Sigmoid colon (tissue), 4 donors: ENCODE data around the gene SPR.

Experiments
- POLR2A ChIP-seq, 2 donors: fragments of 450-650 bp; IDR thresholded peaks; one replicate each; pipeline ENCODE4 v1.6.1; 2016; ENCODE audit warnings: antibody characterized with exemption in 2 of 2, mild to moderate bottlenecking in 2 of 2, moderate library complexity in 2 of 2
- POLR2AphosphoS5 ChIP-seq, 4 donors: sonication (generic); formaldehyde crosslinking; IDR thresholded peaks; one replicate each; pipeline ENCODE4 v1.6.1; 2017; ENCODE audit warnings: antibody characterized with exemption in 4 of 4
- TF ChIP-seq, protein P1 (sequence below), 4 experiments: fragments of 450-650 bp in 3 of 4; fragments of 200-600 bp in 1 of 4; IDR thresholded peaks; one replicate each; pipeline ENCODE4 v1.5.1; 2016 to 2019; ENCODE audit warnings: antibody characterized with exemption in 4 of 4, mild to moderate bottlenecking in 3 of 4, moderate library complexity in 2 of 4

DNA sequence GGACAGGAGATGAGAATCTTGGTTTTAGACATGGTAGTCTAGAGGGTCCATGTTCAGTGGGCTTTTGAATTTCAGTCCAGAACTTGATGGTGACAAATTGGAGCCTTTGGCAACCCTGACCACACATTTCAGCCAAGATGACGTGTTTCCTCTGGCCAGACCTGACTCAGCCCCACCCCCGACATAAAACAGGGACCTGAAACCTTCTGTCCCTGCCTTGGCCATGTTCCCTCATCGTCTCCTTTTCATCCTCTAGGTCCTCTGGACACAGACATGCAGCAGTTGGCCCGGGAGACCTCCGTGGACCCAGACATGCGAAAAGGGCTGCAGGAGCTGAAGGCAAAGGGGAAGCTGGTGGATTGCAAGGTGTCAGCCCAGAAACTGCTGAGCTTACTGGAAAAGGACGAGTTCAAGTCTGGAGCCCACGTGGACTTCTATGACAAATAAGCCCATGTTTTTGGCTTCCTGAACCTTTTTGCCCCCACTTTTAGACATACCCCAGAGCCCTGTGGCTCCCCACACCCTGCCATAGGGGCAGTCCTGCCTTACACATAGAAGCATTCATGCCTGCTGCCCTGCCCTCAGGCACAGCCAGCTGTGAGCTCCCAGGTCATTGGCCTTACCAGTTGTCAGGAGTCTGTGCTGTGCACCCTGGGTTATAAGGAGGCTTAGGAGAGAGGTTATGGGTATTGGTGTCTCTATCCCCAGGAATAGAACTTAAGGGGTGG is 4.0 kb downstream of the SPR start:
- TF ChIP-seq, protein P1, sequence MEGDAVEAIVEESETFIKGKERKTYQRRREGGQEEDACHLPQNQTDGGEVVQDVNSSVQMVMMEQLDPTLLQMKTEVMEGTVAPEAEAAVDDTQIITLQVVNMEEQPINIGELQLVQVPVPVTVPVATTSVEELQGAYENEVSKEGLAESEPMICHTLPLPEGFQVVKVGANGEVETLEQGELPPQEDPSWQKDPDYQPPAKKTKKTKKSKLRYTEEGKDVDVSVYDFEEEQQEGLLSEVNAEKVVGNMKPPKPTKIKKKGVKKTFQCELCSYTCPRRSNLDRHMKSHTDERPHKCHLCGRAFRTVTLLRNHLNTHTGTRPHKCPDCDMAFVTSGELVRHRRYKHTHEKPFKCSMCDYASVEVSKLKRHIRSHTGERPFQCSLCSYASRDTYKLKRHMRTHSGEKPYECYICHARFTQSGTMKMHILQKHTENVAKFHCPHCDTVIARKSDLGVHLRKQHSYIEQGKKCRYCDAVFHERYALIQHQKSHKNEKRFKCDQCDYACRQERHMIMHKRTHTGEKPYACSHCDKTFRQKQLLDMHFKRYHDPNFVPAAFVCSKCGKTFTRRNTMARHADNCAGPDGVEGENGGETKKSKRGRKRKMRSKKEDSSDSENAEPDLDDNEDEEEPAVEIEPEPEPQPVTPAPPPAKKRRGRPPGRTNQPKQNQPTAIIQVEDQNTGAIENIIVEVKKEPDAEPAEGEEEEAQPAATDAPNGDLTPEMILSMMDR (IDR thresholded peaks at IDR 0.05): no peak
- no peak for TF ChIP-seq POLR2A (IDR thresholded peaks at IDR 0.05)
- TF ChIP-seq POLR2AphosphoS5 (IDR thresholded peaks at IDR 0.05): no peak
